Spleen (tissue), 11 donors: ENCODE measurements around the gene KREMEN2. TPM values are rescaled to one million over a fixed set of nuclear protein-coding genes. Genes with fewer than 3 reads are reported as not detected.

ENCODE experiments used
- DNase-seq: peaks from one replicate; pipeline ENCODE4 v3.0.0-alpha.2; 2020
- H3K27ac ChIP-seq, 8 donors: fragments of 200-600 bp; sonication (generic) in 7 of 8; 1 replicate in 4 of 8; 2 replicates in 4 of 8; pipeline versions ENCODE4 v1.5.0 to v1.8.0; 2016 to 2021; ENCODE audit warnings: inconsistent platforms in 4 of 8, mild to moderate bottlenecking in 4 of 8, moderate library complexity in 1 of 8
- H3K27me3 ChIP-seq, 7 donors: fragments of 200-600 bp; sonication (generic) in 6 of 7; replicated peaks in 1 of 7; 1 replicate in 4 of 7; 2 replicates in 3 of 7; pipeline versions ENCODE4 v1.5.0 to v1.8.0; 2016 to 2021; ENCODE audit warnings: inconsistent platforms in 3 of 7, mild to moderate bottlenecking in 1 of 7
- H3K36me3 ChIP-seq, 6 donors: fragments of 200-600 bp; sonication (generic) in 5 of 6; 1 replicate in 4 of 6; 2 replicates in 2 of 6; pipeline versions ENCODE4 v1.5.0 to v1.8.0; 2016 to 2021; ENCODE audit warnings: inconsistent platforms in 2 of 6
- H3K4me1 ChIP-seq, 6 donors: fragments of 200-600 bp; sonication (generic) in 5 of 6; 1 replicate in 3 of 6; 2 replicates in 3 of 6; pipeline versions ENCODE4 v1.5.0 to v1.8.0; 2016 to 2021; ENCODE audit warnings: inconsistent platforms in 3 of 6
- H3K4me3 ChIP-seq, 8 donors: fragments of 200-600 bp; sonication (generic) in 7 of 8; 1 replicate in 4 of 8; 2 replicates in 4 of 8; pipeline versions ENCODE4 v1.5.0 to v1.8.0; 2016 to 2021; ENCODE audit warnings: inconsistent platforms in 4 of 8, mild to moderate bottlenecking in 4 of 8, moderate library complexity in 2 of 8
- H3K9me3 ChIP-seq, 8 donors: fragments of 200-600 bp; sonication (generic) in 7 of 8; 1 replicate in 4 of 8; 2 replicates in 4 of 8; pipeline versions ENCODE4 v1.5.0 to v1.8.0; 2016 to 2021; ENCODE audit warnings: inconsistent platforms in 4 of 8
- POLR2A ChIP-seq, 3 donors: fragments of 450-650 bp; IDR thresholded peaks; one replicate each; pipeline ENCODE4 v1.5.1; 2017; ENCODE audit warnings: antibody characterized with exemption in 3 of 3, mild to moderate bottlenecking in 1 of 3
- POLR2AphosphoS5 ChIP-seq, 3 donors: sonication (generic); formaldehyde crosslinking; IDR thresholded peaks; one replicate each; pipeline ENCODE4 v1.5.1; 2017; ENCODE audit warnings: antibody characterized with exemption in 3 of 3
- WGBS, 5 donors: extraction: QIAGEN DNeasy Blood & Tissue Kit in 3 of 5; methylation state at CpG; one replicate each; pipeline versions ENCODE4 v1.1.5 to v1.1.7; 2013 to 2018; 5-methylcytosine and 5-hydroxymethylcytosine counted together
- intact Hi-C: fragments of 100-400 bp; cut with DNase I; formaldehyde crosslinking; loops from one replicate; pipeline ENCODE4 v1.15.0; 2023; ENCODE audit warnings: low total_unique reads
- polyA plus RNA-seq, 3 donors: library from polyadenylated mRNA; stranded (reverse); fragments of 200-250 nt; gene quantifications; one replicate each; pipeline ENCODE4 v1.2.1, GENCODE V29; 2013
- total RNA-seq, 7 donors: library from RNA; depleted of rRNA in 3 of 7; stranded (reverse); fragments of >200 nt in 3 of 7; fragmentation: NEBNext Ultra II Directional in 4 of 7; extraction: Animal tissue kit (Norgen Biotek cat#: 25700) in 4 of 7; gene quantifications; one replicate each; pipeline versions ENCODE4 v1.1.0 to v1.2.1, GENCODE V29; 2016 to 2021
- TF ChIP-seq, protein P1 (sequence below), 11 experiments: fragments of 200-600 bp in 7 of 11; fragments of 450-650 bp in 4 of 11; sonication (generic) in 4 of 11; IDR thresholded peaks in 8 of 11; conservative IDR thresholded peaks in 3 of 11; 1 replicate in 7 of 11; 2 replicates in 4 of 11; pipeline versions ENCODE4 v1.4.0 to v1.8.0; 2016 to 2021; ENCODE audit warnings: antibody characterized with exemption in 11 of 11, inconsistent platforms in 4 of 11, mild to moderate bottlenecking in 1 of 11
- donor health status: healthy with polysubstance abuse.
- donor health status: DM: no; HTN: no; CAD: no; lungs with moderate emphysema.
- donor health status: DM: no; HTN: no; CAD: no.
- donor health status: Bipolar disorder and iron deficiency.
- donor health status: healthy.
- donor health status: DM: no; HTN: no; CAD: no.
- donor health status: DM: yes; HTN: yes; CAD: no.

Gene KREMEN2
- total and polyA plus RNA-seq, 10 donors, result 0.40 to 1.2 (median 0.42) TPM; not detected in 5

DNA sequence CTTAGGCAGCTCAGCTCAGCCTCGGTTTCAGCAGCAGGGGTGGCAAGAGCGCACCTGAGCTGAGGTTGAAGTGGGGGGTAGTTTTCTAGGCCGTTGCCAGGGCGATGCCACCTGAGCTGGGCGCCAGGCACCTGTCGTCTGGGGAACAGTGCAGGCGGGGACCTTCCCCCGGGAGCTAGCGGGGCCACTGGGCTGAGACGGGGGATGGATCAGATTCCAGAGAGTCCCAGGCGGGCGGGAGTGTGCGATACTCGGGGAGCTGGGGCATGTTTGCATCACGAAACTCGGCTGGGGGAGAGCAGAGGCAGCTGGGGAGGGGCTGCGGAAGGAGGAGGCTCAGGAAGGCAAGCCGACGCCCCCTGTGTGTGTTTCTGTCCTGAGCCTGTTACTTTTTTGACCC, 48.2 kb downstream of the KREMEN2 start:
- intact Hi-C loops, result no loop called here
- H3K27ac ChIP-seq, result no peak overlapping the region
- peaks cover 0 to 91% (median 29%) of the 10 kb centered on the region in 7 donors for H3K27me3 ChIP-seq
- TF ChIP-seq, protein P1, sequence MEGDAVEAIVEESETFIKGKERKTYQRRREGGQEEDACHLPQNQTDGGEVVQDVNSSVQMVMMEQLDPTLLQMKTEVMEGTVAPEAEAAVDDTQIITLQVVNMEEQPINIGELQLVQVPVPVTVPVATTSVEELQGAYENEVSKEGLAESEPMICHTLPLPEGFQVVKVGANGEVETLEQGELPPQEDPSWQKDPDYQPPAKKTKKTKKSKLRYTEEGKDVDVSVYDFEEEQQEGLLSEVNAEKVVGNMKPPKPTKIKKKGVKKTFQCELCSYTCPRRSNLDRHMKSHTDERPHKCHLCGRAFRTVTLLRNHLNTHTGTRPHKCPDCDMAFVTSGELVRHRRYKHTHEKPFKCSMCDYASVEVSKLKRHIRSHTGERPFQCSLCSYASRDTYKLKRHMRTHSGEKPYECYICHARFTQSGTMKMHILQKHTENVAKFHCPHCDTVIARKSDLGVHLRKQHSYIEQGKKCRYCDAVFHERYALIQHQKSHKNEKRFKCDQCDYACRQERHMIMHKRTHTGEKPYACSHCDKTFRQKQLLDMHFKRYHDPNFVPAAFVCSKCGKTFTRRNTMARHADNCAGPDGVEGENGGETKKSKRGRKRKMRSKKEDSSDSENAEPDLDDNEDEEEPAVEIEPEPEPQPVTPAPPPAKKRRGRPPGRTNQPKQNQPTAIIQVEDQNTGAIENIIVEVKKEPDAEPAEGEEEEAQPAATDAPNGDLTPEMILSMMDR (IDR thresholded peaks at IDR 0.05 in 8 of 11, conservative IDR thresholded peaks at IDR 0.05 in 3 of 11), result no peak
- no peak for TF ChIP-seq POLR2AphosphoS5 (IDR thresholded peaks at IDR 0.05)
- no peak for TF ChIP-seq POLR2A (IDR thresholded peaks at IDR 0.05)
- H3K9me3 ChIP-seq, result no peaks in the 10 kb centered on the region
- peaks cover 11 to 41% (median 20%) of the 10 kb centered on the region in 6 donors for H3K4me1 ChIP-seq
- no peak for DNase-seq
- no peaks in the 10 kb centered on the region for H3K36me3 ChIP-seq
- no peak overlapping the region for H3K4me3 ChIP-seq
- 36 to 56% (median 42%) methylated on average over 13 to 19 of the region's 19 CpGs for WGBS, 5 donors

DNA sequence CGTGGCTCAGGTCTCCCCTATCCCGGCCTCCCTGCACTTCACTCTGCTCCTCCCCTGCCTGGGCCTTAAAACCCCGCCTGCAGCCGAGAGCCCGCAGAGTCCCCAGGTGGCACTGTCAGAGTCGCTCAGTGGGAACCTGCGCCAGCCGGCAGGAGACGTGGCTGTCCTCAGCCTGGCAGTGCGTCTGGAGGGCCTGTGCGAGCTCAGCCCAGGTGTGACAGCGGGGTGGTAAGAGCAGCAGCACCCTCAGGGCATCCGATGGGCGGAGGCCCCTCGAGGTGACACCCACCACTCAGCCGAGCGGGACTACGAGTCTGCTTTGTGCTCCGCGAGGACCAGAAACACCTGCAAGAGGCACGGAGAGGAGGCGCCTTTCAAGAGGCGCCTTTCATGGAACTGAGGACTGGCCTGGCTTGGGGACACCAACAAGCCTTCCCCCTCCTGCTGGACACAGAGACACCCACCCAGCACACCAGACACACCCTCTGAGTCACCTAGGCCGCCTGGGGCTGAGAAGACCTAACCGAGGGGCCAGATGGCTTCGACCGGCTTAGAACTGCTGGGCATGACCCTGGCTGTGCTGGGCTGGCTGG, 48.8 kb downstream of the KREMEN2 start, which contains the start of gene CLDN9:
Gene CLDN9, plus strand, starts transcription at position 96 of the 593 bp plus-strand sequence. Its CDS starts 440 bp downstream, at position 536.
- no peak for DNase-seq
- H3K27me3 ChIP-seq, result peaks cover 0 to 92% (median 36%) of the 10 kb centered on the region in 7 donors
- H3K4me1 ChIP-seq, result peaks cover 8 to 41% (median 17%) of the 10 kb centered on the region in 6 donors
- H3K27ac ChIP-seq, result no peak within 1 kb of the TSS
- no peak for TF ChIP-seq POLR2AphosphoS5 (IDR thresholded peaks at IDR 0.05)
- TF ChIP-seq, protein P1 (IDR thresholded peaks at IDR 0.05 in 8 of 11, conservative IDR thresholded peaks at IDR 0.05 in 3 of 11), result no peak
- no peak for TF ChIP-seq POLR2A (IDR thresholded peaks at IDR 0.05)
- no peak within 1 kb of the TSS for H3K4me3 ChIP-seq
- H3K36me3 ChIP-seq, result no peaks in the 10 kb centered on the region
- H3K9me3 ChIP-seq, result no peaks in the 10 kb centered on the region
- intact Hi-C loops, result no loop called here
- 51 to 67% (median 56%) methylated on average over 21 to 27 of the region's 27 CpGs for WGBS, 5 donors

DNA sequence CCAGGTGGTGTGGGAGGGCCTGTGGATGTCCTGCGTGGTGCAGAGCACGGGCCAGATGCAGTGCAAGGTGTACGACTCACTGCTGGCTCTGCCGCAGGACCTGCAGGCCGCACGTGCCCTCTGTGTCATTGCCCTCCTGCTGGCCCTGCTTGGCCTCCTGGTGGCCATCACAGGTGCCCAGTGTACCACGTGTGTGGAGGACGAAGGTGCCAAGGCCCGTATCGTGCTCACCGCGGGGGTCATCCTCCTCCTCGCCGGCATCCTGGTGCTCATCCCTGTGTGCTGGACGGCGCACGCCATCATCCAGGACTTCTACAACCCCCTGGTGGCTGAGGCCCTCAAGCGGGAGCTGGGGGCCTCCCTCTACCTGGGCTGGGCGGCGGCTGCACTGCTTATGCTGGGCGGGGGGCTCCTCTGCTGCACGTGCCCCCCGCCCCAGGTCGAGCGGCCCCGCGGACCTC, 49.4 kb downstream of the KREMEN2 start:
- no peak overlapping the region for H3K27ac ChIP-seq
- no peaks in the 10 kb centered on the region for H3K9me3 ChIP-seq
- no peak for TF ChIP-seq POLR2A (IDR thresholded peaks at IDR 0.05)
- H3K36me3 ChIP-seq, result no peaks in the 10 kb centered on the region
- DNase-seq, result no peak
- peaks cover 3 to 41% (median 17%) of the 10 kb centered on the region in 6 donors for H3K4me1 ChIP-seq
- no peak overlapping the region for H3K4me3 ChIP-seq
- intact Hi-C loops, result no loop called here
- peaks cover 0 to 92% (median 38%) of the 10 kb centered on the region in 7 donors for H3K27me3 ChIP-seq
- WGBS, 5 donors, result 70 to 81% (median 73%) methylated on average over 15 to 27 of the region's 27 CpGs; no CpG with 5 or more reads in 1 of the 5 donors

DNA sequence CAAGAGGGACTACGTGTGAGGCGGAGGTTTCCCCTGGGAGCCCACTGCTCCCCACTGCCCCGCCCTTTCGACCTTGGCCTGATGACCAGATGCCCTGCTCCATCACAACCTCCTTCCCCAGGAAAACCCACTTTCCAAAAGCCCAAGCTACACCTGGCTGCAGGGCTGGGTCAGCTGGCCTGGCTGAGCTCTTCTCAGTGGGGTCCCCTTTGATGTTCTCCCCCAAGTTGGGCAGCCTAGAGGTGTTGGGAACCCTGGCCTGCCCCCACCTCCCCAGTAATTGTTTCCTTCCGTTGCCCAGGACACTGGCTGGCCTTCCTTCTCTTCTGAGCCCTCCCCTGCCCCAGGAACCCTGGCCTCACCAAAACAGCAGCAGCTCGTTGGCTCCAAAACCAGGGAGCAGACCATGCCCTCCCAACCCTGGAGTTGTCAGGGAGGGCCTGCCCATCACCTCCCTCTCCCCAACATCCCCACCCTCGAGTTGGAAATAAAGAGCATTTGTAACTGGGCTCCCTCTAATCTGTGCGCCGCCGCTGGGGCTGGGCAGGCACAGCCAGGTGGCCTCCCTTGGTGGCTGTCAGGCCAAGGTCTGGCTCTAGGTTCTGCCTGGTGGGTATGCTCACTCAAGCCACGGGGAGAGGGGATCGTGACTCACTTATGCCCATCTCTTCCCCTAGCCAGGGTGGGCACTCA, 50.1 kb downstream of the KREMEN2 start:
- Histone ChIP-seq H3K4me3 (no peak overlapping the region), H3K27ac (no peak overlapping the region), H3K36me3 (no peaks in the 10 kb centered on the region), H3K27me3 (peaks cover 0 to 92% (median 40%) of the 10 kb centered on the region in 7 donors), H3K9me3 (no peaks in the 10 kb centered on the region), H3K4me1 (peaks cover 0 to 41% (median 16%) of the 10 kb centered on the region in 6 donors)
- DNase-seq, result no peak
- WGBS, 5 donors, result 60 to 72% (median 68%) methylated on average over 4 to 12 of the region's 12 CpGs
- intact Hi-C loops, result no loop called here
- TF ChIP-seq POLR2AphosphoS5 (IDR thresholded peaks at IDR 0.05) (no peak), POLR2A (IDR thresholded peaks at IDR 0.05) (no peak)
- TF ChIP-seq, protein P1 (IDR thresholded peaks at IDR 0.05 in 8 of 11, conservative IDR thresholded peaks at IDR 0.05 in 3 of 11), result no peak
